Measurements from ENCODE around the gene EIF5.

EIF5 gene

DNA sequence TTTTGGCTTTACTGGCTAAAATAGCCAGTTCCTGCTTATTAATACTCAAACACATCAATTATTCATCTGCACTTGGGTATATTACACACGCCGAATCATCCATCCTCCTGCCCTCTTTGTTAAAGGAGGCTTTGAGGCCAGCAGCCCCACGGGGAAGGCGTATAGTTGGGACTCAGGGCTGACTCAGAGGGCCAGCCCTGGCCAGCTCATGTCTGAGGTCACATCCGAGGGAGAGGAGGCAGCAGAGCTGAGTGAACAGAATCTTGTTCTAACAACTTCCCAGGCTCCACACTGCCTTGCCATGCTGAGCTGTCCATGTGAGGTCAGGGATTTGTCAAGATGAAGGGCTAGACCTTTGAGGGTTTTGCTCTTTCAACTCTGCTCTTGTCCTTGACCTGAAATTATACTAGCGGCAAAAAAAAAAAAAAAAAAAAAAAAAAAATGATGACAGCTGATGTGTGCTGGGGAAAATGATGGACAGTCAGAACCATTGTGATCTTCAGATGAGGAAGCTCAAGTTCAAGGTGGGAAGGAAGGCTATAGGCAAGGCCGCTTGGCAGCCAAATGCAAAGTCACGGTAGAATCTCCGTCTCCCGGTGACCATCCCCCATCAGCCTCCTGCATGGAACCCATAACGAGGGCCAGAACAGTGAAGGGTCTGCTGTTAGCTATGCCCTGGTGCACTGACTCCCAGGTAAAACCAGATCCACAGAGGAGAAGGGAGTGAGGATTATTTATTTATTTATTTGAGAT, 38.7 kb downstream of the EIF5 start:
- DNase-seq = no peak

DNA sequence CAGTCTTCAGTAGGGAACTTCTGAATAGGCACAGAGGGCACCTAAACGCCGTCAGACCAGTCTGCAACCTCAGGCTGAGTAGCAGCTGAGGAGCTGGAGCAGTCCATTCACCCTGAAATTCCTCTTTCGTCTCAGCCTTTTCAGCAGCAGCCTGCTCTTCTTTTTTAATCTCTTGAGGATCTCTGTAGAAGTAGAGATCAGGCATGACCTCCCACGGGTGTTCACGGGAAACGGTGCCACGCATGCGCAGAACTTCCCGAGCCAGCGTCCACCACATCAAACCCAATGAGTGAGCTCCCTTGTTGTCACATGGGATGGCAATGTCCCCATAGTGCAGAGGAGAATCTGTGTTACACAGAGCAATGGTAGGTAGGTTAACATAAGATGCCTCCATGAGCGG, 40.1 kb downstream of the EIF5 start:
- DNase-seq = no peak

DNA sequence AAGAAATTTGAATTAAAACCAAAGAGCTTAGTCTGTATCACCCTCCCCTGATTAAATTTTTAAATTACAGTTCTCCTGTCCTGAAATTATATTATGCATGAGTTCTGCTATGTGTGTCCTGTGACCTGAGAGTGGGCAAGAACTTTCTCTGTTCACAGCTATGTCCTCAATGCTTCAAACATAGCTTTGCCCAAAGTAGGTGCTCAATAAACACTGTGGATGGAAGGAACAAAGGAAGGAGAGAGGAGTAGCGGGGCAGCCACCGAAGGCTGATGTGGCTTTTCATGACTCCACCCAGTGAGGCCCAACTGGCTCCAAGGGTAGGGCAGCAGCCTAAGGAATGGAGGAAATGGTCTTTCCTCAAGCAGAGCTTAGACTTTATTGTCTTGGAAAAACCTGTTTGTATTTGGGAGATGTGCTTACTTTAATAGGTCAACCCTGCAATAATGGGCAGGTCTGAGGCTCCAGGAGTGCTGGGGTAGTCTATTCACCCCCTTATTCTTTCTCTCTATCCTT, 43.5 kb downstream of the EIF5 start:
- DNase-seq = no peak

DNA sequence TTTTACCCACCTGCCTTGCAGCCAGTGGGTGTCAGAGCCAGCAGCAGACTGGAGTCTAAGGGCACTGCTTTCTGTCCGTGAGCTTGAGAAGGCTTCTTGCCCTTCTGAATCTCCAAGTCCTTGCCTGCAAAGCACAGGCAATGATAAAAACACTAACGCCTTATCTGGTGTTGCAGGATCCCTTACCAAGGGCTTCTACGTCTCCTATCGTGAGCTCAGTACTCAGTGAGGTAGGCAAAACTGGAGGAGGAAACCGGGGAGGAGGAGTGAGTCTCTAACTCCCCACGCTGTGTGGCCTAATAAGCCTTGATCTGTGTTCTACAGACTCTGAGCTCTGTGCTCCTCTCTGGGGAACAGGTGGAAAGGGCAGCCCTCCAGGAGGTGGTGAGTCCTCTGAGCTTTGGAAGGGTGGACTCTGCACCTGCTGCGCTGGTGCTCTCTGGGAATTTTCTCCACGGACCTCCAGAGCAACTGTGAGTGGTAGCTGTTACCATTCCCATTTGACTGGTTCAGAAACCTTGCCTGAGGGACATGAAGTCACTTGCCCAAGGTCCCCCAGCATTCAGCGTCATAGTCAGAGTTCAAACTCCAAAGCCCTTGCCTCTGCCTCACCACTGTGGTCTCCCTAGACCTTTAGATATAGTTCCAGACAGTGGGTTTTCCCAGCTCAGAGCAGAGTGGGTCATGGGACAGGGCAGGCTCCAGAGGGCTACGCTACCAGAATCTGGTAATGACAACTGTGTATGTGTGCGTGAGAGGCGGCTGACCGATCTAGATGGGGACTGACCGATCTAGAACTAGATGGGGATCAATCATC, 44.2 kb downstream of the EIF5 start:
- DNase-seq = no peak

DNA sequence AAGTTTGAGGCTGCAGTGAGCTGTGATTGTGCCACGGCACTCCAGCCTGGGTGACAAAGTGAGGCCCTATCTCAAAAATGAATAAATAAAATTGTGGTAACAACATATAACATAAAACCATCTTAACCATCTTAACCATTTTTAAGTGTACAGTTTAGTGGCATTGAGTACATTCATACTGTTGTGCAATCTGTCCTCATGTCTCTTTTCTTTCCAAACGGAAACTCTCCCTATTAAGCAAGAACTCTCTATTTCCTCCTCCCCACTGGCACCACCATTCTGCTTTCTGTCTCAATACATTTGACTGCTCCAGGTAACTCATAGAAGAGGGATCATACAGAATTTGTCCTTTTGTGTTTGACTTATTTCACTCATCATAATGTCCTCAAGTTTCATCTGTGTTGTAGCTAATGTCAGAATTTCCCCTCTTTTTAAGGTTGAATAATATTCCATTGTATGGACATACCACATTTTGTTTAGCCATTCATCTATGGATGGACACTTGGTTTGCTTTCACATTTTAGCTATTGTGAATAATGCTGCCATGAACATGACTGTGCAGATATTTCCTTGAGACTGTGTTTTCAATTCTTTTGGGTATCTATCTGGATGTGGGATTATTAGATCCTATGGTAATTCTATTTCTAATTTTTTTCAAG, 46.8 kb downstream of the EIF5 start:
- no peak for DNase-seq

DNA sequence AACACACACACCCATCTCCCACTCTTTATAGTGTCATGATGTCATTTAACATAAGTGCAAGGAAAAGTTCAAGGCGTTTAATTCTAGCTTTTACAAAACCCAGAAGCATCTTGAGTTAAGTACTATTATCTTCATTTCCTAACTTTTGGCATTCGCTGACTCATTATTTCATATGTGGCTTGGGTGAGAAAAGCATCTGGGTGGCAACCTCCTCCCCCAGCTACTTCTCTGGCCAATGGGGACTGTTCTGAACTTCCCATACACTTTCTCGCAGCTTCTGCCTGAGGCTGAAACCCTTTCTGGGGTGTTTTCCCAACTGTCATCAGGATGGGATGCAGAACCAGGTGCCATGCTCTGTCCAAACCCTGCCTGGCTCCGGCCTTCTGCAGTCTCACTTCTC, 48.3 kb downstream of the EIF5 start:
- no peak for DNase-seq

DNA sequence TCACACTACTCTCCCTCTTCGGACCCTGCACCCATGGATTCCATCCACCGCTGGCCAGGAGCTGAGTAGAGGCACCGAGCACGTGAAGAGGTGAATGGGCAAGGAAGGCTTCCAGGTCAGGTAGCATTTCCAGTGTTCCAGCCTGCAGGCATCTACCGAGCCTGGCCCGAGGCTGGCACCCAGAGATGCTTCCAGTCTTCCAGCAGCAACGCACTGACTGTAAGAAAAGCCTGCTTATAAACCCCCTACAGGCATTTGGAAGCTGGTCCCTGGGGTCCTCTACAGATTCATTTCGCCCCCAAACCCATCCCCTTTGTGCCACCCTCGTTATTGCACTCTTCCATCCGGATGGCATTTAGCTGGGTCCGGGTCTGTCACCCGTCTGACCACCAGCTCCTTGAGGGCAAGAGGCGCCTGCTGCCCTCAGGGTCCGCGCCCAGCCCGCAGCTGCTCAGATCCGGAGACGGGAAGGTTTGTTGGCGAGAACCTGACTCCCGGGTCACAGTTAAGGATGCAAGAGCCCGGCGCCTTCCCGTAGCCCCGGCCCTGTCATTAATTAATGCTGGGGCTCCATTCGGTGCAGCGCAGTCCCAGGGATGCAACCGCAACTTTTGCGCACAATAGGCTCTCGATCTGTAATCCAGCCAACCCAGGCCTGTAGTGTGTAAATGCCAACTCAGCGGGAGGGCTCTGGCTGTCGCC, 50.6 kb downstream of the EIF5 start:
- no peak for DNase-seq

DNA sequence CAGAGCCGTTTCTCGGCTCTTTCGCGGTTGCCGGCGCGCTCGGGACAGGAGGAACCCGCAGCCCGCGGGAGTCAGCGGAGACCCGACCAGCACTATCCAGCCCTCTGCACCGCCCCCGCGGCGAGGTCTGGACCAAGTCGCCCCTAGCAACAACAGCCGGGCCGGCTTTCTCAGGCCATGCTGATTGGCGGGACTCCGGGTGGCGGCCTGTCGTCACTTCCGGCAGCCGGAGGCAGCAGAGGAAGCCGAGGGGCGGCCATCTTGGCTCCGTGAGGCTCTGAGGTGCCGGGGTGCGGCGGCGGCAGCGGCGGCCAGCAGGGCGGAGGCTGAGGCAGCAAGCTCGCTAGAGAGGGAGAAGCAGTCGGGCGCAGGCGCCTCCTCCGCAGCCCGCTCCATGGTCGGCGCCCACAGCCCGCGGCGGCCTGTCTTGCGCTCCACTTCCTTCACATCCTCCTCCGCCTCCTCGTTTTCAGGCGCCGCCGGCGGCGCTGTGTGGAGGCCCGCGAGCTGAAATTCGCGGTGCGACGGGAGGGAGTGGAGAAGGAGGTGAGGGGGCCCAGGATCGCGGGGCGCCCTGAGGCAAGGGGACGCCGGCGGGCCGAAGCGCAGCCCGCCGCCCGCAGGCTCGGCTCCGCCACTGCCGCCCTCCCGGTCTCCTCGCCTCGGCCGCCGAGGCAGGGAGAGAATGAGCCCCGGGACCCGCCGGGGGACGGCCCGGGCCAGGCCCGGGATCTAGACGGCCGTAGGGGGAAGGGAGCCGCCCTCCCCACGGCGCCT, 51.3 kb downstream of the EIF5 start, which contains the start of gene MARK3:
MARK3 (plus strand) TSS at position 264 of the 777 bp plus-strand sequence. CDS start 615 bp downstream, outside the sequence.
- peak; percentile 71 for DNase-seq

DNA sequence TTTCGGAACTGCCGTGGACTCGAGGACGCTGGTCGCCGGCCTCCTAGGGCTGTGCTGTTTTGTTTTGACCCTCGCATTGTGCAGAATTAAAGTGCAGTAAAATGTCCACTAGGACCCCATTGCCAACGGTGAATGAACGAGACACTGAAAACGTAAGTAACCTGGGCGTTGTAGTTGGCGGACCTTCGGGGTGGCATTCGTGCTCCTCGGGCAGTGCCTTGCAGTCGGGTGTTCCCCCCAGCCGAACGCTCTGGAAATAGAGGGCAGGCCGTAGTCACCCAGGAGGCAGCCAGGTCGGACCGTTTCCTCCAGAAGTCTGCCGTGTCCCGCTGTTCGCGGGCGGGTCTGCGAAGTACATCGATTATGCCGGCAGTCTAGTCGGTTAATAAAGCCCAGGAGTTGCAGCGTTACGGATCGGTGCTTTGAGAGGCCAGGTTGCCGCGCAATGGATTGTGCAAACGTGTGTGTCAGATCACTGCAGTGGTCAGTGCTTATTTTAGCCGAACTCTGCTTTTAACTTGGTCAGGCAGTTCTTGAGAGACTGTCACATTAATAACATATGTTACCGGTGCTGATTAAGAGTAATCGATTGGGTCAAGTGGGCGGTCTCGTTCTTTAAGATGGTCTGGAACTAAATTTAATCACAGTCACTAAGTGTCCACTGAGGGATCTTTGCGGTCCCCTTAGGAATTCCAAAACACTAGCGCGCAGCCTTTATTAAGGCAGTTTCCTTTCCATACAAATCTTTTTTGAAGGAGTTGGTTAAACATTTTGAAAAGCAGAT, 52.1 kb downstream of the EIF5 start:
- no peak for DNase-seq

DNA sequence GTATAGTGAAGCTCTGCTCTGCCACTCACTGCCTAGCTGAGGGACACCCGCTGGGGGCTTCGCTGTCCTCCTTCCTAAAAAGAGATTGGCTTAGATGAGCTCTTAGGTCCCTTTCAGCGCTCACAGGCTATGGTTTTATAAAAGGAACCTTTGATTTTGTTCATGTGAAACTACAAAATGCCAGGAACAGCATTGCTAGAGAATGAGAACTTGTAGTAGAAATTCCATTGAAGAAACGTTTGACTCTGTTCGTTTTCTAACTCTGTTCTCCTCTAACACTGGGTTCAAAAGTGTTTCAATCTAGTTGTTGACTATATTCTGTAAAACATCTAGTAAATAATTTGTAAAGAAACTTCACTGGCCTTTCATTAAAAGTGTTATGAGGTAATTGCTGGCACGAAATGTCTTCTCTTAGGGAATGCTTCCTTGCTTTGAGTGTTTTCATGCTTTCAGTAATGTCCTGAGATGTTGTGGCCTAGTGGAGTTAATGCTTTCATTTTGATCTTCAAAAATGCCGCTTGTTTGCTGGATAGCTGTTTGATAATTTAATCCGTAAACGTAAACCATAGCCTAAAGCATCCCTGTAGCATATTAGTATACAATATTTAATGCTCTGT, 52.8 kb downstream of the EIF5 start:
- DNase-seq = no peak

DNA sequence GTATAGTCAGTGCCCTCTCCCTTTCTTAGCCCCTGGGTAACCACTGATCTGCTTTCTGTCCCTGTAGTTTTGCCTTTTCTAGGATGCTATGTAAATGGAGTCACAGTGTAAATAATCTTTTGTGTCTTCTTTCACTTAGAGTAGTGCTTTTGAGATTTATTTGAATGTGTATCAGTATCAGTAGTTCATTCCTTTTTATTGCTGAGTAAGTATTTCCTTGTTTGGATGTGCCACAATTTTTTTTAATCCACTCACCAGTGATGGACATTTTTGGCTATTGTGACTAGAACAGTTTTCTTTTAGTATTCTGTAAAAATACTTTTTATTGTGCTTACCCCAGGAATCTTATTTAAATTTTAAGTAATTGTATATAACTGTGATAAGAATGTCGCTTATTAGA, 54.6 kb downstream of the EIF5 start:
- no peak for DNase-seq

DNA sequence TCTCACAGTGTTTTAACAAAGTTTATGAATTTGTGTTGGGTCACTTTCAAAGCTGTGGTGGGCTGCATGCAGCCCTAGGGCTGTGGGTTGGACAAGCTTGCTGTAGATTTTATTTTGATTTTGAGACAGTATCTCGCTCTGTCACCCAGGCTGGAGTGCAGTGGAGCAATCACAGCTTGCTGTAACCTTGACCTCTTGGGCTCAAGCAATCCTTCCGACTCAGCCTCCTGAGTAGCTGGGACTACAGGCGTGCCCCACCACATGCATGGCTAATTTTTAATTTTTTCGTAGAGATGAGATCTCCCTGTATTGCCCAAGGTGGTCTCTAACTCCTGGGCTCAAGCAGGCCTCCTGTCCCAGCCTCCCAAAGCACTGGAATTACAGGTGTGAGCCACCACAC, 56.6 kb downstream of the EIF5 start:
- no peak for DNase-seq

DNA sequence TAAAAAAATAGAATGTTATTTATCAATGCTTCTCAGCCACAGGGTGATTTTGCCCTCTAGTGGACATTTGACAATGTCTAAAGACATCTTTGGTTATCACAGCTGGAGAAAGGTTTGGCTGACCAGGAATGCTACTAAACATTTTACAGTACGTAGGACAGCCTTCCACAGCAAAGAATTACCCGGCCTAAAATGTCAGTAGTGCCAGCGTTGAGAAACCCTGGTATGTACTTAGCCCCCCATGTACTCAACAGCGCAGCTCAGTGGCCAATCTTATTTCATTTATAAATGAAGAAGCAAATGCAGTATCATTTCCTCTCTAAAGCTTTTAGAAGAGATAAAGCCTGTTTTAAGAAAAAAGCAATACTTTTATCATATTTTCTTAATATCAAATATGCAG, 57.0 kb downstream of the EIF5 start:
- DNase-seq = no peak

DNA sequence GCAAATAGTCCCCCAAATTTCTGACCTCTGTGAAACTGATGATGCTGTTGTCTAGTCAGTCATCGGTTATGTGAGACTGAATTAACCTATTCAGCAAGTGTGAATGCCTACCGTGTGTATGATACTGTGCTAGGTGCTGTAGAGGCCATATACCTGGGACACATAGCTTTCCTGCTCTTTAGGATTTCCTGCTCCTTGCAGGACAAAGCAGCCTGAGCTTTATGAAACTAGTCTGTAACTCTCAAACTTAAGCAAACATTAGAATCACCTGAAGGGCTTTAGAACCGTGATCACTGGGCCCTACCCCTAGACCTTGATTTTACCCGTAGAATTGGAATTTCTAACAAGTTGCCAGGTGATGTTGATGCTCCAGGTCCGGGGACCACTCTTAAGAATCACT, 58.1 kb downstream of the EIF5 start:
- no peak for DNase-seq

DNA sequence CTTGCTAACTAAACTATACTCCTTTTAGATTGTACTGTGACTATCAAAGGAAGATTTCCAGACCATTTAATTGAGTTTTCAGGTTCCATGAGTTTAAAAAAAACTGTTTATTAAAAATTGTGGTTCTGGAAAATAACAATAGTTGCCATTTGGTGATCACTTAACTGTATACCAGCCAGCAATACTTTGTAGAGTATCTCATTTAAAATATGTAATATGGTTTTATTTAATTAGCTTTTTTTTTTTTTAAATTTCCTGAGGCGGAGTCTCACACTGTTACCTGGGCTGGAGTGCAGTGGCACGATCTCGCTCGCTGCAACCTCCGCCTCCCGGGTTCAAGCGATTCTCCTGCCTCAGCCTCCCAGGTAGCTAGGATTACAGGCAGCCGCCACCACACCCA, 58.5 kb downstream of the EIF5 start:
- DNase-seq = no peak

DNA sequence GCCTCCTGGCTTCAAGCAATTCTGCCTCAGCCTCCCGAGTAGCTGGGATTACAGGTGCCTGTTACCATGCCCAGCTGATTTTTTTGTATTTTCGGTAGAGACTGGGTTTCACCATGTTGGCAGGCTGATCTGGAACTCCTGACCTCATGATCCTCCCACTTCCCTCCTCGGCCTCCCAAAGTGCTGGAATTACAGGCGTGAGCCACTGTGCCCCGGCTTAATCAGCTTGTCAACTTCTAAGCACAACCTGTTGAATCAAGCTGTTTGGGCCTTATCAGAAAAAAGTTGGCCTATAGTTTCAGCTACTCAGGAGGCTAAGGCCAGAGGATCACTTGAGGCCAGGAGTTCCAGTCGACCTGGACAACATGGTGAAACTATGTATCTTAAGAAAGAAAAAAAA, 59.0 kb downstream of the EIF5 start:
- no peak for DNase-seq

DNA sequence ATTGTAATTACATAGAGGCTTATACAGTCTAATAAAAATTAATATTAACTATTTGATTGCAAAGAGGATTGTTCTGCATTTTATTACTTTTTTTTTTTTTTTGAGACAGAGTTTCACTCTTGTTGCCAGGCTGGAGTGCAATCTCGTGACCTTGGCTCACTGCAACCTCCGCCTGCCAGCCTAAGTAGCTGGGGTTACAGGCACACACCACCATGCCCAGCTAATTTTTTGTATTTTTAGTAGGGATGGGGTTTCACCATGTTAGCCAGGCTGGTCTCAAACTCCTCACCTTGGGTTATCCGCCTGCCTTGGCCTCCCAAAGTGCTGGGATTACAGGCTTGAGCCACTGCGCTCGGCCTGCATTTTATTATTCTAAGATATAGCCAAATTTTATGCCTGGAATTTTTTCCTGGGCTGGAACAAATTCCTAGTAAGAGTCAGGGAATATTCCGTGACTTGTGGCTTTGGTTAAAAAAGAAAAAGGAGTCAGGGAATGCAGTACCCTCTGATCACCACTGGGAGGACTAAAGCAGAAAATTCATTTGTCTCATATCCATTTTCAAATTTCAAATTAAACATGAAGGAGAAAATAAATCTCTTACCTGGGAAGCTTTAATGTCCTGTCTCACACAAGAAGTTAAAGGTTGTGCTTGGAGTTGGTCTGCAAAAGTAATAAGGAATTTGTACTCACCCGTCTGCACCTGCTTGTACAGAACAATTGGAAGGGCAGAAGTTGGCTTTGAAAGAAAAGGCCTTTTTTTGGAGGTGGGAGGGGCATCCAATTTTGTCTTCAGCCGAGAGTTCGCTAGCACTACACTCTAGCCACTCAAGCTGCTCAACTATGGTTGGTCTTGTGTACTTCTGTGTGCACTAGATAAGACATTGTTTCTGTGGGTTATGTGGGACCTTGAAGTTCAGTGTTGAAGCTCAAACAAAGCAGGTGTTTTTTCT, 59.9 kb downstream of the EIF5 start:
- DNase-seq = no peak

Data from NCI-H524 treated with DMSO at 0.1 percent for 48 hours (cell line).